HG03060 (cell line): Measurements from ENCODE around the gene FAT1.

ENCODE experiments used
- ATAC-seq: cut with Tn5 transposase; IDR thresholded peaks from one replicate; pipeline ENCODE4 v1.9.1; 2021; ENCODE audit warnings: low read depth, moderate number of reproducible peaks; ENCODE audit not compliant: unreplicated experiment

Gene FAT1

GRCh38 chr4:186755550-186756519 is 32.2 kb upstream of the FAT1 start:
- ATAC-seq: no peak

DNA sequence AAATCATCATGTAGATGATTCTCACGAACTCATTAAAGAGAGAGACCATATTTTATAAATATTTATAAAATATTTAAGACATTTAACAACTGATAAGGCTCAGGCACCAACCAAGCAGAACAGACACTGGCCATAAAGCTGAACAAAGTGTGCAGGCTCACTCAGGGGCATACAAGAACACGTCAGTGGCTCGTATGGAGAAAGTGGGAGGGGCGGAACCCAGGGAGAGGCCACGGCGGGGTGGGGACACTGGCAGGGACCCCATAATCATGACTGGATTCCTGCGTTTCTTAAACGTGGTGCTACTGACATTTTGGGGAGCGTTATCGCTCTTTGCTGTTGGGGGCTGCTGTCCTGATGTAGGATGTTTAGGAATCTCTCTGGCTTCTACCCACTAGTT is 31.3 kb upstream of the FAT1 start:
- ATAC-seq: no peak

- ATAC-seq: no peak
These were observed 28.7 kb upstream of the FAT1 start for GRCh38 chr4:186752325-186752724.

GRCh38 chr4:186749611-186750281 is 26.1 kb upstream of the FAT1 start:
- no peak for ATAC-seq

GRCh38 chr4:186746581-186746980 is 22.9 kb upstream of the FAT1 start:
- ATAC-seq: no peak

- ATAC-seq: no peak
These were observed 19.6 kb upstream of the FAT1 start for GRCh38 chr4:186743261-186743660.

GRCh38 chr4:186740822-186741221 is 17.2 kb upstream of the FAT1 start:
- no peak for ATAC-seq

GRCh38 chr4:186739802-186740434 is 16.3 kb upstream of the FAT1 start:
- no peak for ATAC-seq

GRCh38 chr4:186739317-186739716 is 15.7 kb upstream of the FAT1 start:
- ATAC-seq: no peak

- no peak for ATAC-seq
These were observed 14.8 kb upstream of the FAT1 start for GRCh38 chr4:186738421-186738820.

DNA sequence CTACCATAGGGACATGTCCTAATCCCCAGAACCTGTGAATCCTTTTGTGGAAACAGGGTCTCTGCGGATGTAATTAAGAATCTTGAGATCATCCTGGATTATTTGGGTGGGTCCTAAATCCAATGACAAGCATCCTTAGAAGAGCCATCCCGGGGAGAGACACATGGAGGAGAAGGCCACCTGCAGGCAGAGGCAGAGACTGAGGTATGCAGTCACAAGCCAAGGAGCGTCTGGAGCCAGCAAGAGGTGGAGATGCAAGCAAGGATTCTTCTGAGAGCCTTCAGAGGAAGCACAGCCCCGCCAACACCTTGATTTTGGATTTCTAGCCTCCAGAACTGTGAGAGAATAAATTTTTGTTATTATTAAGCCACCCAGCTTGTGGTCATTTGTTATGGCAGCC is 13.8 kb upstream of the FAT1 start:
- no peak for ATAC-seq

DNA sequence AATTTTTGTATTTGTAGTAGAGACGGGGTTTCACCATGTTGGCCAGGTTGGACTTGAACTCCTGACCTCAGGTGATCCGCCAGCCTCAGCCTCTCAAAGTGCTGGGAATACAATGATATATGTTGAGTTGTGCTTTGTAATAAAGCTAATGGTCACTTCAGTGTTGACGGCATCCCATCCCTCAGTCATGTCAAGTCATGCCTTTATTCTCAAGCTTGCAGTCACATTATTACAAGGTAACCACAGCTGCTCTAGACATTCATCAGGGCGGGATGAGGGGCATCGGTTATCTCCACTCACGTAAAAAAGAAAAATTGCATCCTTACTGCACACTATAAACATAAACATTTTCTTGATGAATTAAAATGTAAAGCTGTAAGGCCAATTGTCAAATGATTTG is 12.8 kb upstream of the FAT1 start:
- ATAC-seq: no peak

GRCh38 chr4:186734251-186734650 is 10.6 kb upstream of the FAT1 start:
- ATAC-seq: no peak

- no peak for ATAC-seq
These were observed 10.1 kb upstream of the FAT1 start for GRCh38 chr4:186733778-186734177.

GRCh38 chr4:186730621-186731020 is 7.0 kb upstream of the FAT1 start:
- ATAC-seq: no peak

- ATAC-seq: no peak
These were observed 6.2 kb upstream of the FAT1 start for GRCh38 chr4:186729856-186730255.

DNA sequence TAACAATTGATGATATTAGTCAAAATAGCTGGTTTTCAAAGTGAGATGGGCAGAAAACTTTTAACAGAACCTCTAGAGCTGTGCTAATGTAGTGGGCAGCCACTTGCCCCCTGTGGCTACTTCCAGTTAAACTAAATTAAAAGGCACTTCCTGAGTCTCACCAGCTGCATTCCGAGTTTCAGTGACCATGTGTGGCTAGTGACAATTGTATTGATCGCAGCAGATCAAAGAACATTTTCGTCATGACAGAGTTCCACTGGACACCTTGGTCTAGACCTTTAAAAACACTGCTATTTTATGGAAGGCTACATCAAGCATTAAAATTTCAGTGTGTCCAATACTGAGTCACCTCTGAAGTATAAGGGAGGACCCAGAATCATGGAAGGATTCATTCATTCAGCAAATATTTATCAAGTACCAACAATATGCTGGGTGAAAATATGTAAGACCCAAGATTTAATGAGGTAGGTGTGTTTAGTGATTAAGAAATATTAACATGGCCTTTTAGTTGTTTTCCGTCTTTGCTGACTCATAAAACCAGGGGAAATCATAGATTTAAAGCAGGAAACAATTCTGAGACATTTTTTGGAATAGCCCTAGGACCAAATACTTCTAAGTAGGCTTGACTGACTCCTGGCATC is 5.1 kb upstream of the FAT1 start:
- no peak for ATAC-seq

DNA sequence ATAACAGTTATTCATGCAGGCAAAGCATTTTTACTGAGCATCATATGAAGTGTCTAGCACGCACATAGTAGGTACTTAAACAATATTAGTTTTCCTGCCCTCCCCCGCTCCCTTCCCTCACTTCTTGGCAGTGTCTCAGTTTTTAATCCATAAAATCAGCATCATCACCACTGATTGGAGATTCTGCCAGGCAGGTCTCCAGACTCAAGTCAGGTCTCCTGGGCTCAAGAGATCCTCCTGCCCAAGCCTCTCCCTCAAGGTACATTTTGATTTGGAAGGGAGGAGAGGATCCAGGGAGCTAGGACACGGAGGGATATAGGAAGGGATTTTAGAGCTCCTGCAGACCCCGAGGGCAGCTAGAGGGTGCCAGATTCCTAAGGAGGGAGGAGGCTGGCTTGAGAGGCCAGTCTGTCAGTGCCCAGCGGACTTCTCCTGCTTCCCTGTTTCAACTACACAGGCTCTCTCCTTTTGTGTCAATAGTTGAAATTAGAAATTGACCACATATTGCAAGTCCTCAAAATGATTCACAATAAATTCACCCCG is 4.4 kb upstream of the FAT1 start:
- no peak for ATAC-seq

- ATAC-seq: no peak
These were observed 3.7 kb upstream of the FAT1 start for GRCh38 chr4:186727169-186727976.
